SK-N-DZ (cell line): Measurements from ENCODE around the gene UGT2A1. TPM values are rescaled to one million over a fixed set of nuclear protein-coding genes. Genes with fewer than 3 reads are reported as not detected.
A peak's percentile ranks its signal among the peaks of the same experiment; 100 is the strongest.
"Not testable (repeated sequence)": the region's sequence is repeated elsewhere in the genome, so short reads cannot be mapped to it uniquely, and the experiment has no call there.

Experiments
- DNase-seq: peaks from one replicate; pipeline ENCODE4 v3.0.0-alpha.2; 2015; ENCODE audit warnings: low spot score
- polyA plus RNA-seq, 2 experiments: library from polyadenylated mRNA; depleted of rRNA; stranded (reverse); fragments of >200 nt; gene quantifications; 2 replicates each; pipeline ENCODE4 v1.2.3, GENCODE V29; 2014

The UGT2A1 gene
- 0.18 TPM in 1 of 2 replicates, not detected in the other for polyA plus RNA-seq (2014; cell fraction: cytosol; rRNA removed)
- polyA plus RNA-seq (2014; cell fraction: nucleus; rRNA removed): not detected in 2 replicates

GRCh38 chr4:69653147-69653546, at the start of gene UGT2A1:
TSS of gene UGT2A1 (minus strand) at chr4:69653247. CDS start at chr4:69647644, 5,603 bp downstream.
- no peak for DNase-seq

GRCh38 chr4:69702201-69702600, 49.2 kb upstream of the UGT2A1 start:
- no peak for DNase-seq

GRCh38 chr4:69701696-69702095, 48.6 kb upstream of the UGT2A1 start:
- no peak for DNase-seq

- DNase-seq: no peak
These were observed 44.6 kb upstream of the UGT2A1 start for GRCh38 chr4:69697536-69698242.

- DNase-seq: peak; percentile 2
These were observed 36.6 kb upstream of the UGT2A1 start for GRCh38 chr4:69689599-69689998.

- no peak for DNase-seq
These were observed 31.8 kb upstream of the UGT2A1 start for GRCh38 chr4:69684804-69685203.

- no peak for DNase-seq
These were observed 15.6 kb upstream of the UGT2A1 start for GRCh38 chr4:69668680-69669079.

- peak; percentile 17 for DNase-seq
These were observed 11.0 kb upstream of the UGT2A1 start for GRCh38 chr4:69664009-69664408.

- not testable (repeated sequence) for DNase-seq
These were observed 8.2 kb upstream of the UGT2A1 start for GRCh38 chr4:69661130-69661803.

GRCh38 chr4:69658133-69658532, 5.1 kb upstream of the UGT2A1 start:
- DNase-seq: no peak

GRCh38 chr4:69656653-69657158, 3.7 kb upstream of the UGT2A1 start:
- DNase-seq: no peak

GRCh38 chr4:69650872-69651271, 2.2 kb downstream of the UGT2A1 start:
- DNase-seq: no peak

GRCh38 chr4:69649629-69650028, 3.4 kb downstream of the UGT2A1 start:
- DNase-seq: peak; percentile 30

- DNase-seq: no peak
These were observed 3.8 kb downstream of the UGT2A1 start for GRCh38 chr4:69649207-69649606.

GRCh38 chr4:69642961-69643360, 10.1 kb downstream of the UGT2A1 start:
- no peak for DNase-seq

- DNase-seq: no peak
These were observed 12.8 kb downstream of the UGT2A1 start for GRCh38 chr4:69640289-69640688.

GRCh38 chr4:69639542-69639941, 13.5 kb downstream of the UGT2A1 start, which contains the start of gene UGT2A2:
TSS of gene UGT2A2 (minus strand) at chr4:69639642. CDS start at chr4:69639640, 2 bp downstream.
- no peak for DNase-seq

- no peak for DNase-seq
These were observed 35.9 kb downstream of the UGT2A1 start for GRCh38 chr4:69617083-69617694.

GRCh38 chr4:69610484-69610883, 42.6 kb downstream of the UGT2A1 start:
- no peak for DNase-seq

GRCh38 chr4:69601065-69601464, 52.0 kb downstream of the UGT2A1 start:
- DNase-seq: no peak

GRCh38 chr4:69600013-69600412, 53.0 kb downstream of the UGT2A1 start:
- no peak for DNase-seq

GRCh38 chr4:69594382-69594781, 58.7 kb downstream of the UGT2A1 start:
- no peak for DNase-seq
